G401 (cell line): Measurements from ENCODE around the gene NEMF. TPM values are rescaled to one million over a fixed set of nuclear protein-coding genes. Genes with fewer than 3 reads are reported as not detected.
"Not testable (repeated sequence)": the region's sequence is repeated elsewhere in the genome, so short reads cannot be mapped to it uniquely, and the experiment has no call there.

Experiments
- DNase-seq: peaks from one replicate; pipeline ENCODE4 v3.0.0-alpha.2; 2015; ENCODE audit warnings: low spot score
- in situ Hi-C: cut with HindIII; loops from 2 replicates; pipeline ENCODE4 v1.10.0; 2016; ENCODE audit warnings: low sequenced_read_pairs, mixed read lengths
- total RNA-seq: library from RNA; depleted of rRNA; stranded (reverse); fragments of >200 nt; shearing (Covaris generic); gene quantifications from 2 replicates; pipeline ENCODE4 v1.2.3, GENCODE V29; 2014; rRNA removed

The NEMF gene
- total RNA-seq, 1 experiment from 2014 or later, result 61.2 TPM

GRCh38 chr14:49767571-49768300, 84.9 kb downstream of the NEMF start, which contains the start of gene KLHDC2:
Gene KLHDC2, plus strand, starts transcription at chr14:49768153. Its CDS starts 316 bp downstream, at chr14:49768469.
- peak; percentile 85 for DNase-seq
- in situ Hi-C loops, result no loop called here

- in situ Hi-C loops, result no loop called here
- no peak for DNase-seq
Observed at GRCh38 chr14:49767270-49767570, 85.4 kb downstream of the NEMF start.

GRCh38 chr14:49766839-49767238, 85.7 kb downstream of the NEMF start:
- no peak for DNase-seq
- in situ Hi-C loops, result no loop called here

- in situ Hi-C loops, result no loop called here
- no peak for DNase-seq
Observed at GRCh38 chr14:49761839-49762551, 90.6 kb downstream of the NEMF start.

DNA sequence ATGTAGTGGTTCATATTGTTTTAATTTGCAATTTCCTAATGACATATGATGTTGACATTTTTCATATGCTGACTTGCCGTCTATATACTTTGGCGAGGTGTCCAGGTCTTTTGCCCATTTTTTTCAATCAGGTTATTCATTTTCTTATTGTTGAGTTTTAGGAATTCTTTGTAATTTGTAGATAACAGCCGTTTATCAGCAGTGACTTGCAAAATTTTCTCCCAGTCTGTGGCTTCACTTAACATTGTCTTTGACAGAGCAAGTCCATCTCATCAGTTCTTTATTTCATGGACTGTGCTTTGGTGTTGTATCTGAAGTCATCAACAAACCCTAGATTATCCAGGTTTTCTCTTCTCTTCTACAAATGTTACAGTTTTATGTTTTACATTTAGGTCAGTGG, 97.2 kb downstream of the NEMF start:
- in situ Hi-C loops, result no loop called here
- DNase-seq, result no peak

- in situ Hi-C loops, result no loop called here
- no peak for DNase-seq
Observed at GRCh38 chr14:49754570-49755097, 98.0 kb downstream of the NEMF start.

DNA sequence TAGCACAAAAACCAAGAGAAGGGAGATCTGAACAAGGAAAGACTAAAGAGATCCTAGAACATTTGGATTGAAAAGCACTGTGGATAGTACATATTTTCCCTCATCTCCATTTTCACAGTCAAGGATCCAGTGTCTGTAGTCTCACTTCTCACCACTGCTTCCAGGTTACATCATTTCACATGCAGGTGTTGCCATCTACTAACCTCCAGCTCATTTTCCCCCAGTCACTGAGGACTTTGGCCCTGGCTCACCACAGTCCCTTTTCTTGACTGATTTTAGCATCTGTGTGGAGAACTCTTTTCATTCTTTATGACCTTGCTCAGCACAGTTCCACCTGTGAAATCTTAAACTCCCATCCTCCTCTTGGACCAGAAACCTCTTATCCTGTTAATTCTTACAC, 106.1 kb downstream of the NEMF start:
- DNase-seq, in situ Hi-C loops: not testable (repeated sequence)

DNA sequence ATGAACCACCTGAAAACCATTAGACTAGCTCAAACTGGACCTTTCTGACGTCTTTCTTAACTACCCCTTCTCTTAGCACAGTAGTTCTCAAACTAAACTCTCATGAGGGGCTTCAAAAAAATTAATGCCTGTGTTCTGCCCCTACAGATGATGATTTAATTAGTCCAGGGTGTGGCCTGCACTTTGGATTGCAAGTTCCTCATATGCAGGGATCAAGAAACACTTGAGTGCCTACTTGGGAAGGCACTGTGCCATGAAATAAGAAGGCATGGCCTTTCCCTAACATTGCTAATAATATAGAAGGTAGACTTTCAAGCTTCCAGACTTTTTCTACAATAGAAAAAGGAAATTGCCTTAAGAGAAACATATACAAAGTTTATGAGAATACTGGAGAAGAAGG, 107.4 kb downstream of the NEMF start:
- no peak for DNase-seq
- in situ Hi-C loops, result no loop called here

GRCh38 chr14:49735669-49736068, 116.9 kb downstream of the NEMF start:
- DNase-seq, in situ Hi-C loops: not testable (repeated sequence)

- no peak for DNase-seq
- in situ Hi-C loops, result no loop called here
Observed at GRCh38 chr14:49733836-49734235, 118.8 kb downstream of the NEMF start.

GRCh38 chr14:49732896-49733295, 119.7 kb downstream of the NEMF start:
- in situ Hi-C loops, result no loop called here
- no peak for DNase-seq

Other genes starting within 250 kb of the NEMF start
- 173 and 210 TPM in 2 replicates for gene RPL36AL, start 232.2 kb downstream of the NEMF start, total RNA-seq
- gene MGAT2, start 232.0 kb downstream of the NEMF start, total RNA-seq, result 47.9 and 58.3 TPM in 2 replicates
- 16.2 and 21.7 TPM in 2 replicates for gene DNAAF2, start 217.5 kb downstream of the NEMF start, total RNA-seq
- gene POLE2, start 164.6 kb downstream of the NEMF start, total RNA-seq, result 43.9 and 69.6 TPM in 2 replicates
- 0.85 and 1.0 TPM in 2 replicates for gene KLHDC1, start 159.7 kb downstream of the NEMF start, total RNA-seq
- gene KLHDC2, start 84.6 kb downstream of the NEMF start, total RNA-seq, result 48.8 and 83.5 TPM in 2 replicates
- gene ARF6, start 40.3 kb upstream of the NEMF start, total RNA-seq, result 40.2 and 48.0 TPM in 2 replicates